Measurements from ENCODE around the gene C1QL1.

The C1QL1 gene

DNA sequence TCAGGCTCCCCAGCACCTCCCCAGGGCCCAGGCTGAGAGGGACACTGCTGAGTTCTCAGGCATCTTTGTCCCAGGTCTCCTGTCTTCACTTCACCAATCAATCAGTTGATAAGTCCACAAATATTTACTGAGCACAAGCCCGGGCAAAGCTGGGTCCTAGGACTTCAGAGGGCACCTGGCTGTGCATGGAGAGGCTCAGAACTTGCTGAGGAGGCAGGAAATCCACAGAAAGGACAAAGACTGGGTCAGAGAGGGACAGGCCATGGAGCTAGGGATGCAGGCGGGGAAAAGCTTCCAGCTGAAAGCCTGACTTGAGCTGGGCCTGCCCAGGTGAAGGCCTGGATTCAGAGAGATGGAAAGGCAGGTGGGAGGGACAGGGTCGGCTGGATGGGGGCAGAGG, 33.2 kb upstream of the C1QL1 start:
- POLR2A ChIA-PET: no interaction called here
- TF ChIP-seq, protein P1, sequence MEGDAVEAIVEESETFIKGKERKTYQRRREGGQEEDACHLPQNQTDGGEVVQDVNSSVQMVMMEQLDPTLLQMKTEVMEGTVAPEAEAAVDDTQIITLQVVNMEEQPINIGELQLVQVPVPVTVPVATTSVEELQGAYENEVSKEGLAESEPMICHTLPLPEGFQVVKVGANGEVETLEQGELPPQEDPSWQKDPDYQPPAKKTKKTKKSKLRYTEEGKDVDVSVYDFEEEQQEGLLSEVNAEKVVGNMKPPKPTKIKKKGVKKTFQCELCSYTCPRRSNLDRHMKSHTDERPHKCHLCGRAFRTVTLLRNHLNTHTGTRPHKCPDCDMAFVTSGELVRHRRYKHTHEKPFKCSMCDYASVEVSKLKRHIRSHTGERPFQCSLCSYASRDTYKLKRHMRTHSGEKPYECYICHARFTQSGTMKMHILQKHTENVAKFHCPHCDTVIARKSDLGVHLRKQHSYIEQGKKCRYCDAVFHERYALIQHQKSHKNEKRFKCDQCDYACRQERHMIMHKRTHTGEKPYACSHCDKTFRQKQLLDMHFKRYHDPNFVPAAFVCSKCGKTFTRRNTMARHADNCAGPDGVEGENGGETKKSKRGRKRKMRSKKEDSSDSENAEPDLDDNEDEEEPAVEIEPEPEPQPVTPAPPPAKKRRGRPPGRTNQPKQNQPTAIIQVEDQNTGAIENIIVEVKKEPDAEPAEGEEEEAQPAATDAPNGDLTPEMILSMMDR (IDR thresholded peaks at IDR 0.05; ENCODE audit: insufficient read depth, low read length, missing control alignments): no peak
- DNase-seq (ENCODE audit: low read depth, low spot score): no peak
- H3K4me3 ChIP-seq (ENCODE audit: low read depth, low read length): no peak overlapping the region
- CTCF ChIA-PET: interaction anchor here (1.8 kb wide), 1 partner anchor 81 kb away, joined by 4 read pairs; no protein-coding TSS in a partner anchor

DNA sequence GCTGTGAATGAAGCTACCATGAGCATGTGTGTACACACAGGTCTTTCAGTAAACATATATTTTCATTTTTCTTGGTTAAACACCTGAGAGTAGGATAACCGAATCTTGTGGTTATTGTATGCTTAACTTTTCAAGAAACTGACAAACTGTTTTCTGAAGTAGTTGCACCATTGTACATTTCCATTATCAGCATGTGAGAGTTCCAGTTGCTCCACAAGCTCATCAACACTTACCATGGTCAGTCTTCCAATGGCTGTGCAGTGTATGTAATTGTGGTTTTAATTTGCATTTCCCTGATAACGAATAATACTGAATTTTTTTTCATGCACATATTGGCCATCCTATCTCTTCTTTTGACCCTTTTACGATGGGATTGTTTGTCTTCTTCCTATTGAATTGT, 31.3 kb upstream of the C1QL1 start:
- TF ChIP-seq, protein P1 (IDR thresholded peaks at IDR 0.05; ENCODE audit: insufficient read depth, low read length, missing control alignments): no peak
- no peak overlapping the region for H3K4me3 ChIP-seq (ENCODE audit: low read depth, low read length)
- POLR2A ChIA-PET: interaction anchor here (0.8 kb wide), 1 partner anchor 50 kb away, joined by 3 read pairs; no protein-coding TSS in a partner anchor
- DNase-seq (ENCODE audit: low read depth, low spot score): no peak
- CTCF ChIA-PET: interaction anchor here (1.5 to 3.1 kb wide), 3 partner anchors 12 to 22 kb away, joined by 5 to 14 read pairs (median 13); no protein-coding TSS in a partner anchor

DNA sequence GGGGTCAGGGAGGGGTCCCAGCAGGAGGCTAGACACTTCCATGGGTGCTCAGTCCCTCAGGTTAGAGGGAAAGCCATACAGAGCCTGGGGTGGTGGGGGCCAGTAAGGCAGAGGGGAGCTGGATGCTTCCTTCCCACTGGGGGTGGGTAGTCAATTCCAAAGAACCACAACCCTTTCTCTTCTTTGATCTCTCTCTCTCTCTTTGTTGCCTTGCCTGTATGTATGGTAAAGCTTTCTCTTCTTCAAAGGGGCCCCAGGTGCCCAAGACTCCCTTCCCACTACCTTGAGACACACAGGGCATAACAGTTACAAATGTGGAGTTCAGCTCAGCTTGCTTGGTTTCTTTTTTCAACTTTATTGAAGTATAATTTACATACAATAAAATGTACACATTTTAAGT, 30.5 kb upstream of the C1QL1 start:
- no peak overlapping the region for H3K4me3 ChIP-seq (ENCODE audit: low read depth, low read length)
- DNase-seq (ENCODE audit: low read depth, low spot score): no peak
- POLR2A ChIA-PET: interaction anchor here (1.3 kb wide), 1 partner anchor 22 kb away, joined by 3 read pairs; no protein-coding TSS in a partner anchor
- CTCF ChIA-PET: interaction anchor here (1.5 to 3.1 kb wide), 3 partner anchors 13 to 23 kb away, joined by 5 to 14 read pairs (median 13); no protein-coding TSS in a partner anchor
- TF ChIP-seq, protein P1 (IDR thresholded peaks at IDR 0.05; ENCODE audit: insufficient read depth, low read length, missing control alignments): no peak

DNA sequence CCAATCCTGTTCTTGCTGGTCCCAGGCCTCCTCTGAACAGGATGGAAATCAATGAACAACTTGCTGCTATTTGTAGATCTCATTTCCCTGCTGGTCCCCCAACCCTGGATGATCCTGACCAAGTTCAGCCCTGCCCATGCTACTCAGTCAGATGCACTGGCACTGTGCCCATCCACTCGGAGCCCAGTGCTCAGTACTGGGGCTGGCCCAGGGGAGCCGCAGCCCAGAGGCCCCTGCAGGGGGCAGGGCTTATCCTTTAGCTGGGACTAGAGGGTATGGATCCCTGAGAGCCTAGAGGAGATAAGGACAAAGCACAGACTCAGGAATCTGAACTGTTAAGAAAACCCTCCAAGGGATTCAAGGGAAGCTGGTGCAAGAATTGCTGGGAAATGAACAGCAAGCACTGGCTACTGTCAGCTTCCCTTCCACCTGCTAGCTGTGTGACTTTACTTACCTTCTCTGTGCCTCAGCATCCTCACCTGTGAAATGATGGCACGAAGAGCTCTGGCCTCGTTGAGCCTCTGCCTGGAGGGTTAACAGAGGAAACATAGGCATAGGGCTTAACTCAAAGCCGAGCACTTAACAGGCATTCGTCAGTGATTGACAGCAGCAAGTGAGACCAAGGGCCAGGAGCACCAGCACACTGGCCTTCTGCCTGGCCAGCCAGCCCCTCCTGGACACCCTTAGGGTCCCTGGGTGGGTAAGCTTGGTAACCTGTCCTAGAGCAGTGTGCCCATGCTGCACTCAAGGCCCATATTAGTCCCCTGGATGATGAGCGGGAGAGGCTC, 29.8 kb upstream of the C1QL1 start:
- no peak overlapping the region for H3K4me3 ChIP-seq (ENCODE audit: low read depth, low read length)
- CTCF ChIA-PET: interaction anchor here (0.7 to 3.1 kb wide), 4 partner anchors 18 to 222 kb away, joined by 3 to 14 read pairs (median 8); no protein-coding TSS in a partner anchor
- POLR2A ChIA-PET: interaction anchor here (1.3 kb wide), 1 partner anchor 22 kb away, joined by 3 read pairs; no protein-coding TSS in a partner anchor
- no peak for DNase-seq (ENCODE audit: low read depth, low spot score)
- TF ChIP-seq, protein P1 (IDR thresholded peaks at IDR 0.05; ENCODE audit: insufficient read depth, low read length, missing control alignments): no peak

DNA sequence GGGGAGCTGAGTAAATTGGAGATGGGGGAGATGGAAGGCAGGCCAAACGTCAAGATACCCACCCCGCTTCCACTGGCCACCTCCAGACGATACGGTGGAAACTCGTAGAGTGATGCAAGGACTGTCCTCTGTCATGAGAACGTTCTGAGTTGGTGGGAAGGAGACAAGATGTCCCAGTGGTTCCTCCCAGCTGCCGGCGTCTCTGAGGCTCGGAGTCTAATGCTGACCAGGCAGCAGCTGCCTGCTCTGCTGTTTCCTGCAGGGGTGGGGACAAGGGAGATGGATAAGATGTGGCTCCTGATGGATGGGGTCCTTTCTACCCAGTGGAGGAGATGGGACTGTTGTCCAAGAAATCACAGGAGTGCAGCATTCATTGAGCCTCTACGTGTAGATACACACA, 28.2 kb upstream of the C1QL1 start:
- ChIA-PET CTCF (interaction anchor here (0.7 to 1.2 kb wide), 3 partner anchors 21 to 76 kb away, joined by 3 read pairs; no protein-coding TSS in a partner anchor), POLR2A (no interaction called here)
- no peak for DNase-seq (ENCODE audit: low read depth, low spot score)
- TF ChIP-seq, protein P1 (IDR thresholded peaks at IDR 0.05; ENCODE audit: insufficient read depth, low read length, missing control alignments): no peak
- no peak overlapping the region for H3K4me3 ChIP-seq (ENCODE audit: low read depth, low read length)

DNA sequence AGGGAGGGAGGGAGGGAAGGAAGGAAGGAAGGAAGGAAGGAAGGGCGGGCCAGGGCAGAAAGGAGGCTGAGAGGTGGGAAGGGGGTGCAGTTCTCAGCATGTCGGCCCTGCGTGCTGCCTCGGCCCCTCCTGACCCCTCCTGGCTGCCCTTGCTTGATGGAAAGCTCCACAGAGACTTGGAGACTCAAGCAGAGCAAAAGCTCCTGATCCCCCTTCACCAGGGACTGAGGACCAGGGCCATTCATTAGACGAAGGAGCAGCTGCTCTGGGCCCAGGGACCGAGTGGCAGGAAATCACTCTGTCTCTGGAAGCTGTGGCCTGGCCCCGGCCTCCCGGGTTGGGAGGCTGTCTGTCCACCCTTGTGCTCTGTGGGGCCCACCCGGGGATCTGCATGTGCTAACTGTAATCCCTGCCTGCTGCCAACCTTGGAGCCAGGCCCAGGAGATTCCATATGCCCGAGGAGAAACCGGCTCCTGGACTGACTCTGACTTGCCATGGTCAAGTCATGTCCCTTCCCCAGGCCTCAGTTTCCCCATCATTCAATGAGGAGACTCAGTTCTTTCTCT, 27.4 kb upstream of the C1QL1 start:
- POLR2A ChIA-PET: no interaction called here
- CTCF ChIA-PET: interaction anchor here (0.7 to 2.7 kb wide), 4 partner anchors 22 to 75 kb away, joined by 3 to 6 read pairs (median 3); no protein-coding TSS in a partner anchor
- H3K4me3 ChIP-seq (ENCODE audit: low read depth, low read length): no peak overlapping the region
- TF ChIP-seq, protein P1 (IDR thresholded peaks at IDR 0.05; ENCODE audit: insufficient read depth, low read length, missing control alignments): no peak
- no peak for DNase-seq (ENCODE audit: low read depth, low spot score)

All from AG04449 (cell line).